Measurements from ENCODE around the gene CCDC38.
"Not testable (repeated sequence)": the region's sequence is repeated elsewhere in the genome, so short reads cannot be mapped to it uniquely, and the experiment has no call there.

Gene CCDC38

GRCh38 chr12:95862038-95862437, 80.4 kb downstream of the CCDC38 start:
- H3K36me3 ChIP-seq: peaks cover 60% of the 10 kb centered on the region

DNA sequence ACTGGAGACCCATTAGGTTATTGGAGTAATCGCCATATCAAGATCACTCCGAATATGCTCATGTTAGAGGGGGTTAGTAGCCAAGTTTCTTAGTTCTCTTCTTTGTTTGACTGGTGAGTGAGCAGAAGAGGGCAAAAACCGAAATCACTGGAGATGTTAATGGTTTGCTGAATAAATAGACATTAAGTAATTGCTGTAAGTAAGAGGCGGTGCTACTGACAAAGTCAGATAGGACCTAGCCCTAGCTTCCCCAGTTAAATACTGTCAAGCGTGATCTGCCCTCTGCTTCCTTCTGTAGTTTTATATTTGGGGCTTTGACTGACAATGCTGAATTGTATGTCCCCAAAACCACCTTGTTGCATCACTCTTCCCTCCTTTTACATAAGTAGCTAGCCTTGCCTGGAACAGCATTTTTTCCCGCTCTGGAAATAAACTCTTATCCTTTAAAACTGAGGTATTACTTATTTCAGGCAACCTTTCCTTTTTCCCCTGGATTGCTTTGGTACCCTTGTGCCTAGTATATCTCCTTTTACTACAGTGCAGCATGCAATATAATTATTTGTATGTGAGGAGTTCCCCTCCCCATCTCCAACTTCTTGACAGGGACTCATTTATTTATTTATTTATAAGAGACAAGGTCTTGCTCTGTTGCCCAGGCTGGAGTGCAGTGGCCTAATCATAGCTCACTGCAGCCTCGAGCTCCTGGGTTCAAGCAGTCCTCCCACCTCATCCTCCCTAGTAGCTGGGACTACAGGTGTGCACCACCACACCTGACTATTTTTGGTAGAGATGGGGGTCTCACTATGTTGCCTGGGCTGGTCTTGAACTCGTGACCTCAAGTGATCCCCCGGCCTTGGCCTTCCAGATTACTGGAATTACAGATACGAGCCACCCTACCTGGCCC, 82.2 kb downstream of the CCDC38 start:
- H3K4me1 ChIP-seq: peaks cover 16% of the 10 kb centered on the region
- peaks cover 20% of the 10 kb centered on the region for H3K9me3 ChIP-seq
- peaks cover 40% of the 10 kb centered on the region for H4K20me1 ChIP-seq
- peak overlapping the region; percentile 91 for H3K4me2 ChIP-seq
- no peak for TF ChIP-seq Cebpa-rat (IDR thresholded peaks at IDR 0.05)
- peak overlapping the region; percentile 92 for H3K9ac ChIP-seq
- peak overlapping the region; percentile 82 for H3K4me3 ChIP-seq
- peaks cover 48% of the 10 kb centered on the region for H3K36me3 ChIP-seq
- H3K27me3 ChIP-seq: peaks cover 8% of the 10 kb centered on the region; the same call in 1 of the 2 replicates
- H3K27ac ChIP-seq: no peak overlapping the region; the same call in 1 of the 2 replicates

More at GRCh38 chr12:95862038-95862437, 80.4 kb downstream of the CCDC38 start:
- Histone ChIP-seq H3K4me3 (no peak overlapping the region), H3K4me1 (peaks cover 16% of the 10 kb centered on the region), H4K20me1 (peaks cover 44% of the 10 kb centered on the region), H3K27ac (no peak overlapping the region), H3K9me3 (peaks cover 20% of the 10 kb centered on the region), H3K27me3 (peaks cover 8% of the 10 kb centered on the region; the same call in 1 of the 2 replicates), H3K9ac (no peak overlapping the region), H3K4me2 (no peak overlapping the region)
- no peak for TF ChIP-seq Cebpa-rat (IDR thresholded peaks at IDR 0.05)

DNA sequence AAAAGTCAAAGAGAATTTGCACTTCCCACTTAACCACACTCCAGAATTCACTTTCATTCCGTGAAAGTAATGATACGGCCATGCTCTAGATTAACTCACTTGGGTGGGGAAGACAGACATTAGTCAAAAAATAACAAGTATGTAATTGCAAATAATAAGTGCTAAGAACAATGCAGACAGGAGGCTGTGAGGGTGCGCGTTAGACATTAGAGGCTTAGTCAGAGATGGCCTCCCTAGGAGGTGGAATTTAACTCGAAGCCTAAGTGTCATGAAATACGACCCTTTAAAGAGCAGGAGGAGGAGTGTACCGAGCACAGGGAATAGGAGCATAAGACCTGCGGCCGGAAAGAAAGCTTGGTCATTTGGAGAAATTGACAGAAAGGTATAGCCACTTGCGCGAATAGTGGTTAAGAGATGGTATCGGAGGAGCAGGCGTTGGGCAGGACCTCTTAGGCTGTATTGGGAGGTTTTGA, 83.0 kb downstream of the CCDC38 start:
- Histone ChIP-seq H3K9me3 (peaks cover 20% of the 10 kb centered on the region), H3K4me2 (peak overlapping the region; percentile 91), H3K27ac (peak overlapping the region; percentile 91), H3K4me3 (peak overlapping the region; percentile 82), H3K4me1 (peaks cover 16% of the 10 kb centered on the region), H3K36me3 (peaks cover 40% of the 10 kb centered on the region), H4K20me1 (peaks cover 32% of the 10 kb centered on the region), H3K27me3 (peaks cover 8% of the 10 kb centered on the region; the same call in 1 of the 2 replicates), H3K9ac (peak overlapping the region; percentile 92)
- TF ChIP-seq Cebpa-rat (IDR thresholded peaks at IDR 0.05): no peak

GRCh38 chr12:95858451-95859343, 83.7 kb downstream of the CCDC38 start, which contains the start of gene SNRPF:
Gene SNRPF, plus strand, starts transcription at chr12:95858952. Its CDS starts 122 bp downstream, at chr12:95859074.
- H3K9ac ChIP-seq: peak within 1 kb of the TSS; percentile 92
- peak within 1 kb of the TSS; percentile 91 for H3K4me2 ChIP-seq
- H3K9me3 ChIP-seq: peaks cover 20% of the 10 kb centered on the region
- no peak for TF ChIP-seq Cebpa-rat (IDR thresholded peaks at IDR 0.05)
- H3K4me3 ChIP-seq: peak within 1 kb of the TSS; percentile 82
- H3K27me3 ChIP-seq: peaks cover 8% of the 10 kb centered on the region; the same call in 1 of the 2 replicates
- peaks cover 16% of the 10 kb centered on the region for H3K4me1 ChIP-seq
- H4K20me1 ChIP-seq: peaks cover 25% of the 10 kb centered on the region
- H3K27ac ChIP-seq: peak within 1 kb of the TSS; percentile 91
- peaks cover 33% of the 10 kb centered on the region for H3K36me3 ChIP-seq

- Histone ChIP-seq H3K4me1 (peaks cover 18% of the 10 kb centered on the region), H3K4me2 (peak overlapping the region; percentile 91), H3K9me3 (peaks cover 19% of the 10 kb centered on the region), H3K36me3 (peaks cover 24% of the 10 kb centered on the region), H3K9ac (no peak overlapping the region), H3K27me3 (peaks cover 8% of the 10 kb centered on the region; the same call in 1 of the 2 replicates), H4K20me1 (peaks cover 16% of the 10 kb centered on the region), H3K27ac (no peak overlapping the region), H3K4me3 (no peak overlapping the region)
- no peak for TF ChIP-seq Cebpa-rat (IDR thresholded peaks at IDR 0.05)
These were observed 84.6 kb downstream of the CCDC38 start for GRCh38 chr12:95857799-95858198.

DNA sequence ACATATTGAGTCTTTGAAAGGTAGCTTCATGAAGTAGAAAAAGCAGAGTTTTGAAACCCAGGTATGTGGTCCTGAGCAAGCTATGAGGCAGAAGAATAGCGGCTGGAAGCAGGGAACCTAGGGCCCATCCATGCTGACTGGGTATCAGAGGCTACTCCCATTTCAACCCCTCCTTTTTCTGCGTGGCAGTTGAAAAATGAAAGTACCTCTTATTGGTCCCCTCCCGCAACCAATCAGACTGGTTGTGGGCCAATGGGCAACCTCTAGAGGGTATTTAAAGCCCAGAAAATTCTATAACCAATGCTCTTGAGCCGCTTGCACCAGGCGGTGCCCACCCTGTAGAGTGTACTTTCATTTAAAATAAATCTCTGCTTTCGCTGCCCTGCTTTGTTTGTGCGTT, 85.3 kb downstream of the CCDC38 start:
- H3K9me3 ChIP-seq: peaks cover 13% of the 10 kb centered on the region
- H3K27ac ChIP-seq: no peak overlapping the region
- no peak overlapping the region for H3K9ac ChIP-seq
- no peak overlapping the region for H3K4me2 ChIP-seq
- peaks cover 8% of the 10 kb centered on the region; the same call in 1 of the 2 replicates for H3K27me3 ChIP-seq
- peaks cover 15% of the 10 kb centered on the region for H4K20me1 ChIP-seq
- peaks cover 18% of the 10 kb centered on the region for H3K36me3 ChIP-seq
- no peak overlapping the region for H3K4me3 ChIP-seq
- TF ChIP-seq Cebpa-rat (IDR thresholded peaks at IDR 0.05): no peak
- peaks cover 24% of the 10 kb centered on the region for H3K4me1 ChIP-seq

DNA sequence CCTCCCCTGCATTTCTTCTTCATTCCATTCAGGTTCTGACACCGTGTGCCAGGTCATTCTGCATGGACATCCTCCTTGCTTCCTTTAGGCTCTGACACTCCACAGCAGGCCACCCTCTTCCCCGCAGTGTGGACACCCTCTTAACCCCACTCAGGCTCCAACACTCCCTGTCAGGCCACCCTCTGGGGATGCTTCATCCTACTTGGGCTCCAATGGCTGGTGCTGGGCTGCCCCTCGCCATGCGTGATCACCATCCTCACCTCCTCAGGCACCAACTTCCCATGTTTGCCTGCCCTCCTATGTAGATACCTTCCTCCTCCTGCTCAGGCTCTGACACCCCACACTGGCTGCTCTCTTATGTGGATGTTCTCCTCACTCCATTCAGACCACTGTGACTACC, 90.3 kb downstream of the CCDC38 start:
- H4K20me1 ChIP-seq: no peaks in the 10 kb centered on the region
- H3K4me1 ChIP-seq: peaks cover 22% of the 10 kb centered on the region
- H3K27me3 ChIP-seq: no peaks in the 10 kb centered on the region
- no peak overlapping the region for H3K27ac ChIP-seq
- no peak for TF ChIP-seq Cebpa-rat (IDR thresholded peaks at IDR 0.05)
- no peaks in the 10 kb centered on the region for H3K9me3 ChIP-seq
- H3K36me3 ChIP-seq: no peaks in the 10 kb centered on the region
- H3K4me2 ChIP-seq: peak overlapping the region; percentile 61
- no peak overlapping the region for H3K9ac ChIP-seq
- no peak overlapping the region for H3K4me3 ChIP-seq

DNA sequence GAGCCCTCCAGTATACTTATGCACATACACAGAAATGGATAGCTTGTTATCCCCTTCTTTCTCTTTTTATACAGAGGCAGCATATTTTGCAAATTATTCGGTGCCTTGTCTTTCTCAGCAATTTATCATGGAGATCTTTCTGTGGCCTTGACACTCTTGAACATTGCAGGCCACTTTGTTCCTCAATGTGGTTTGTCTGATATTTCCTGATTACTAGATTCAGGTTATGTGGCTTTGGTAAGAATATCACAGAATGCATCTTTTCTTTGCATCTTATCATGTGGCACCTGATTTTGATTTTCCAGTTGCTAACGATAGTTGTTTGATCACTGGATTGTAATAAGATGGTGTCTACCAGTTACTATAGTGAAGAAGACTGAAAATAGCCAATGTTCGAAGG, 90.8 kb downstream of the CCDC38 start:
- H3K4me1 ChIP-seq: peaks cover 22% of the 10 kb centered on the region
- no peaks in the 10 kb centered on the region for H3K36me3 ChIP-seq
- no peak overlapping the region for H3K27ac ChIP-seq
- H3K4me2 ChIP-seq: peak overlapping the region; percentile 61
- no peaks in the 10 kb centered on the region for H3K9me3 ChIP-seq
- no peaks in the 10 kb centered on the region for H4K20me1 ChIP-seq
- no peak overlapping the region for H3K4me3 ChIP-seq
- no peak for TF ChIP-seq Cebpa-rat (IDR thresholded peaks at IDR 0.05)
- H3K9ac ChIP-seq: no peak overlapping the region
- no peaks in the 10 kb centered on the region for H3K27me3 ChIP-seq

DNA sequence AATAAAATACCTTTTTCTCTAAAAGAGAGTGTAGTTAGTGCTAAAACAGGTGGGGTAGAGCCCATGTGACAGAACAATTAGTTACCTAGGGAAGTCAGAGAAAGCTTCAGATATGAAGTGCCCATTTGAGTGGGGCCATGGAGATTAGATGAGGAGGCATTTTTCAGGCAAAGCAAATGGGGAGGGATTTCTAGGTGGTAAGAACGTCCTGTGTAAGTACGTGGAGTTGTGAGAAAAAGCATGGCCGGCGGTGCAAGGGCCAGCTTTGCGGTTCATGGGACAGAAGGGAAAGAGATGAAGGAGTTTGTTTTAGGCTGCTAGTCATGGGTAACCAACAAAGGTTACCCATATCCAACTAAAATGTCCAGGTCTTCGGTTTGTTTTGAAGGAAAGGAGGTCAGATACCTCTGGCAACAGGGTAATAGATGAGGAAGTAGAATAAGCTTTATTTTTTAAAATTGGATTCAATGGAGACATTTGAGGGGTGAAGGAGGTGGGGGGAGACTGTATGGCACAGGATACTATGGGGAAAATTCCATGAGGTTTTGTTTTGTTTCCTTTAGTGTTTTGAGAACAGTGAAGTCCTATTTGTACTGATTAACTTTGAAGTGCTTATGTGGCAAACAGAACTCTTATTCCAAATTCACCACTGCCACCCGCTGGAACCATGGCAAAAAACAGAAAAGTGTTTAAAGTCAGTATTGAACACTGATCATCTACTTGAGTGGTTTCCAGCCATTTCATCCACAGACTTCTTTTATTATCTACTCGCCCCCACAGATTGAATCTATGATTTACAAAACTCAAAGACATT, 93.6 kb downstream of the CCDC38 start:
- Histone ChIP-seq H3K27ac (no peak overlapping the region), H3K36me3 (no peaks in the 10 kb centered on the region)
- no peak for TF ChIP-seq Cebpa-rat (IDR thresholded peaks at IDR 0.05)

DNA sequence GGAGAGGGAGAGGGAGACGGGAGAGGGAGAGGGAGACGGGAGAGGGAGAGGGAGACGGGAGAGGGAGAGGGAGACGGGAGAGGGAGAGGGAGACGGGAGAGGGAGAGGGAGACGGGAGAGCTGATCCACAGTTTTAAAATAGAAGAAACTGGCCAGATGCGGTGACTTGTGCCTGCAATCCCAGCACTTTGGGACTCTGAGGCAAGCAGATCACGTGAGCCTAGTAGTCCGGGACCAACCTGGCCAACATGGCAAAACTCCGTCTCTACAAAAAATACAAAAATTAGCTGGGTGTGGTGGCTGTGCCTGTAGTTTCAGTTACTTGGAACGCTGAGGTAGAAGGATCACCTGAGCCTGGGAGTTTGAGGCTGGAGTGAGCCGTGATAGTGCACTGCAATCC, 100.0 kb downstream of the CCDC38 start:
- H3K4me3 ChIP-seq, H3K9me3 ChIP-seq, H3K4me1 ChIP-seq, H3K27me3 ChIP-seq, H3K4me2 ChIP-seq, H3K9ac ChIP-seq, H4K20me1 ChIP-seq, H3K36me3 ChIP-seq, H3K27ac ChIP-seq: not testable (repeated sequence)

More for the DNA sequence above, 93.6 kb downstream of the CCDC38 start:
- Histone ChIP-seq H3K4me1 (peaks cover 22% of the 10 kb centered on the region), H3K4me3 (no peak overlapping the region), H3K9ac (no peak overlapping the region), H4K20me1 (no peaks in the 10 kb centered on the region), H3K27me3 (no peaks in the 10 kb centered on the region), H3K9me3 (no peaks in the 10 kb centered on the region), H3K4me2 (no peak overlapping the region)

Data from BLaER1 (cell line).